Measurements from ENCODE around the gene CD22.
"Not testable (repeated sequence)": the region's sequence is repeated elsewhere in the genome, so short reads cannot be mapped to it uniquely, and the experiment has no call there.

Gene CD22

GRCh38 chr19:35351411-35352176 lies 22.6 kb downstream of the CD22 start:
- H3K4me3 Mint-ChIP-seq: no peak overlapping the region
- H3K9me3 Mint-ChIP-seq: no peaks in the 10 kb centered on the region
- ATAC-seq (no peak), DNase-seq (ENCODE audit: low spot score in 2 of 2) (no peak)
- H3K4me1 Mint-ChIP-seq: peaks cover 47% of the 10 kb centered on the region
- H3K27ac Mint-ChIP-seq: peak overlapping the region; percentile 60
- peaks cover 14% of the 10 kb centered on the region for H3K36me3 Mint-ChIP-seq

GRCh38 chr19:35352177-35352447 lies 23.1 kb downstream of the CD22 start:
- peaks cover 44% of the 10 kb centered on the region for H3K4me1 Mint-ChIP-seq
- no peak overlapping the region for H3K27ac Mint-ChIP-seq
- DNase-seq (ENCODE audit: low spot score in 2 of 2): no peak
- peaks cover 9% of the 10 kb centered on the region for H3K36me3 Mint-ChIP-seq
- H3K4me3 Mint-ChIP-seq: no peak overlapping the region
- ATAC-seq: no peak
- H3K9me3 Mint-ChIP-seq: no peaks in the 10 kb centered on the region

- peaks cover 44% of the 10 kb centered on the region for H3K4me1 Mint-ChIP-seq
- ATAC-seq (peak; percentile 57), DNase-seq (ENCODE audit: low spot score in 2 of 2) (peak; percentile 63 to 85)
- H3K36me3 Mint-ChIP-seq: peaks cover 3% of the 10 kb centered on the region
- H3K27ac Mint-ChIP-seq: peak overlapping the region; percentile 52
- H3K9me3 Mint-ChIP-seq: no peaks in the 10 kb centered on the region
- H3K4me3 Mint-ChIP-seq: no peak overlapping the region
These were observed 23.7 kb downstream of the CD22 start for GRCh38 chr19:35352448-35353304.

GRCh38 chr19:35353635-35354034 lies 24.6 kb downstream of the CD22 start:
- Mint-ChIP-seq H3K27ac (no peak overlapping the region), H3K36me3 (no peaks in the 10 kb centered on the region), H3K9me3 (no peaks in the 10 kb centered on the region), H3K4me1 (peaks cover 45% of the 10 kb centered on the region), H3K4me3 (no peak overlapping the region)
- ATAC-seq (no peak), DNase-seq (ENCODE audit: low spot score in 2 of 2) (no peak)

- no peaks in the 10 kb centered on the region for H3K9me3 Mint-ChIP-seq
- peak overlapping the region; percentile 26 for H3K4me3 Mint-ChIP-seq
- H3K27ac Mint-ChIP-seq: no peak overlapping the region
- ATAC-seq (peak; percentile 92), DNase-seq (ENCODE audit: low spot score in 2 of 2) (no peak)
- no peaks in the 10 kb centered on the region for H3K36me3 Mint-ChIP-seq
- peaks cover 38% of the 10 kb centered on the region for H3K4me1 Mint-ChIP-seq
These were observed 25.9 kb downstream of the CD22 start for GRCh38 chr19:35354898-35355297.

- ATAC-seq (no peak), DNase-seq (ENCODE audit: low spot score in 2 of 2) (no peak)
- Mint-ChIP-seq H3K36me3 (no peaks in the 10 kb centered on the region), H3K4me3 (no peak overlapping the region), H3K27ac (peak overlapping the region; percentile 53), H3K4me1 (peaks cover 38% of the 10 kb centered on the region), H3K9me3 (no peaks in the 10 kb centered on the region)
These were observed 26.9 kb downstream of the CD22 start for GRCh38 chr19:35355791-35356460.

GRCh38 chr19:35357867-35358573 lies 29.0 kb downstream of the CD22 start, which contains the start of gene FFAR3:
Gene FFAR3 (plus strand): TSS chr19:35358460. CDS start chr19:35358891, 431 bp downstream.
- peak within 1 kb of the TSS; percentile 41 for H3K4me3 Mint-ChIP-seq
- ATAC-seq (no peak), DNase-seq (ENCODE audit: low spot score in 2 of 2) (no peak)
- no peaks in the 10 kb centered on the region for H3K9me3 Mint-ChIP-seq
- H3K27ac Mint-ChIP-seq: peak within 1 kb of the TSS; percentile 8
- H3K4me1 Mint-ChIP-seq: peaks cover 32% of the 10 kb centered on the region
- no peaks in the 10 kb centered on the region for H3K36me3 Mint-ChIP-seq

- H3K27ac Mint-ChIP-seq; H3K9me3 Mint-ChIP-seq; ATAC-seq; DNase-seq (ENCODE audit: low spot score in 2 of 2); H3K36me3 Mint-ChIP-seq: not testable (repeated sequence)
- H3K4me1 Mint-ChIP-seq: peaks cover 31% of the 10 kb centered on the region
- H3K4me3 Mint-ChIP-seq: peak overlapping the region; percentile 41
These were observed 29.8 kb downstream of the CD22 start for GRCh38 chr19:35358834-35359233.

- not testable (repeated sequence) for H3K9me3 Mint-ChIP-seq; H3K4me3 Mint-ChIP-seq; ATAC-seq; H3K36me3 Mint-ChIP-seq; H3K27ac Mint-ChIP-seq; DNase-seq (ENCODE audit: low spot score in 2 of 2)
- peaks cover 31% of the 10 kb centered on the region for H3K4me1 Mint-ChIP-seq
These were observed 30.4 kb downstream of the CD22 start for GRCh38 chr19:35359395-35359794.

GRCh38 chr19:35360081-35360480 lies 31.1 kb downstream of the CD22 start:
- H3K9me3 Mint-ChIP-seq; DNase-seq (ENCODE audit: low spot score in 2 of 2); H3K36me3 Mint-ChIP-seq; ATAC-seq; H3K27ac Mint-ChIP-seq; H3K4me3 Mint-ChIP-seq: not testable (repeated sequence)
- peaks cover 28% of the 10 kb centered on the region for H3K4me1 Mint-ChIP-seq

GRCh38 chr19:35360880-35361420 lies 32.0 kb downstream of the CD22 start:
- no peak overlapping the region for H3K4me3 Mint-ChIP-seq

GRCh38 chr19:35362261-35363000 lies 33.4 kb downstream of the CD22 start:
- no peak for DNase-seq (ENCODE audit: low spot score in 2 of 2)
- H3K36me3 Mint-ChIP-seq: no peaks in the 10 kb centered on the region
- H3K4me3 Mint-ChIP-seq: no peak overlapping the region
- H3K27ac Mint-ChIP-seq: no peak overlapping the region
- H3K4me1 Mint-ChIP-seq: peaks cover 11% of the 10 kb centered on the region
- no peaks in the 10 kb centered on the region for H3K9me3 Mint-ChIP-seq
- ATAC-seq: peak; percentile 22

More at GRCh38 chr19:35360880-35361420, 32.0 kb downstream of the CD22 start:
- ATAC-seq (no peak), DNase-seq (ENCODE audit: low spot score in 2 of 2) (no peak)
- Mint-ChIP-seq H3K36me3 (no peaks in the 10 kb centered on the region), H3K27ac (no peak overlapping the region), H3K4me1 (peaks cover 22% of the 10 kb centered on the region), H3K9me3 (no peaks in the 10 kb centered on the region)

- ATAC-seq (no peak), DNase-seq (ENCODE audit: low spot score in 2 of 2) (no peak)
- H3K36me3 Mint-ChIP-seq: no peaks in the 10 kb centered on the region
- peaks cover 4% of the 10 kb centered on the region for H3K4me1 Mint-ChIP-seq
- H3K4me3 Mint-ChIP-seq: no peak overlapping the region
- H3K27ac Mint-ChIP-seq: no peak overlapping the region
- H3K9me3 Mint-ChIP-seq: no peaks in the 10 kb centered on the region
These were observed 34.1 kb downstream of the CD22 start for GRCh38 chr19:35363001-35363590.
